GM21723 (cell line): Measurements from ENCODE around the gene RNH1.
"Not testable (repeated sequence)": the region's sequence is repeated elsewhere in the genome, so short reads cannot be mapped to it uniquely, and the experiment has no call there.

Source experiments
- ATAC-seq: cut with Tn5 transposase; IDR thresholded peaks from one replicate; pipeline ENCODE4 v1.9.1; 2021; ENCODE audit warnings: mild to moderate bottlenecking, moderate library complexity; ENCODE audit not compliant: unreplicated experiment

The RNH1 gene

GRCh38 chr11:479311-479710, 27.7 kb downstream of the RNH1 start:
- no peak for ATAC-seq

- no peak for ATAC-seq
These were observed 29.9 kb downstream of the RNH1 start for GRCh38 chr11:477052-477715.

- no peak for ATAC-seq
These were observed 30.6 kb downstream of the RNH1 start for GRCh38 chr11:476416-476815.

GRCh38 chr11:475941-476340, 31.1 kb downstream of the RNH1 start:
- ATAC-seq = no peak

- no peak for ATAC-seq
These were observed 32.0 kb downstream of the RNH1 start for GRCh38 chr11:474914-475506.

- no peak for ATAC-seq
These were observed 32.9 kb downstream of the RNH1 start for GRCh38 chr11:473962-474785.

GRCh38 chr11:473415-473814, 33.6 kb downstream of the RNH1 start:
- ATAC-seq = no peak

- ATAC-seq = no peak
These were observed 34.2 kb downstream of the RNH1 start for GRCh38 chr11:472816-473215.

- no peak for ATAC-seq
These were observed 34.8 kb downstream of the RNH1 start for GRCh38 chr11:472272-472671.

GRCh38 chr11:471468-472145, 35.4 kb downstream of the RNH1 start:
- no peak for ATAC-seq

GRCh38 chr11:469684-470560, 37.1 kb downstream of the RNH1 start:
- ATAC-seq = no peak

- not testable (repeated sequence) for ATAC-seq
These were observed 37.9 kb downstream of the RNH1 start for GRCh38 chr11:469026-469683.

GRCh38 chr11:468493-468892, 38.5 kb downstream of the RNH1 start:
- ATAC-seq = no peak

- no peak for ATAC-seq
These were observed 39.0 kb downstream of the RNH1 start for GRCh38 chr11:468036-468435.

- ATAC-seq = no peak
These were observed 41.0 kb downstream of the RNH1 start for GRCh38 chr11:465896-466530.

GRCh38 chr11:464316-464715, 42.7 kb downstream of the RNH1 start:
- no peak for ATAC-seq

GRCh38 chr11:462107-462890, 44.7 kb downstream of the RNH1 start:
- ATAC-seq = no peak

- no peak for ATAC-seq
These were observed 45.4 kb downstream of the RNH1 start for GRCh38 chr11:461626-462025.
